ENCODE measurements around the gene NUP58.
"Not testable (repeated sequence)": the region's sequence is repeated elsewhere in the genome, so short reads cannot be mapped to it uniquely, and the experiment has no call there.

The NUP58 gene

GRCh38 chr13:25306671-25307464 lies 5.4 kb downstream of the NUP58 start:
- no peak for DNase-seq (ENCODE audit: low spot score)

- DNase-seq (ENCODE audit: low spot score): no peak
Measured at GRCh38 chr13:25310891-25311290, 9.5 kb downstream of the NUP58 start.

GRCh38 chr13:25318946-25319345 lies 17.5 kb downstream of the NUP58 start:
- not testable (repeated sequence) for DNase-seq (ENCODE audit: low spot score)

GRCh38 chr13:25319771-25320170 lies 18.3 kb downstream of the NUP58 start:
- DNase-seq (ENCODE audit: low spot score): no peak

GRCh38 chr13:25324100-25324499 lies 22.7 kb downstream of the NUP58 start:
- no peak for DNase-seq (ENCODE audit: low spot score)

GRCh38 chr13:25329706-25330105 lies 28.3 kb downstream of the NUP58 start:
- no peak for DNase-seq (ENCODE audit: low spot score)

- DNase-seq (ENCODE audit: low spot score): no peak
Measured at GRCh38 chr13:25330541-25330940, 29.1 kb downstream of the NUP58 start.

GRCh38 chr13:25335856-25336255 lies 34.4 kb downstream of the NUP58 start:
- no peak for DNase-seq (ENCODE audit: low spot score)

GRCh38 chr13:25345576-25345975 lies 44.2 kb downstream of the NUP58 start:
- no peak for DNase-seq (ENCODE audit: low spot score)

- no peak for DNase-seq (ENCODE audit: low spot score)
Measured at GRCh38 chr13:25347151-25347550, 45.7 kb downstream of the NUP58 start.

GRCh38 chr13:25351404-25351803 lies 50.0 kb downstream of the NUP58 start:
- DNase-seq (ENCODE audit: low spot score): no peak

GRCh38 chr13:25352230-25352629 lies 50.8 kb downstream of the NUP58 start:
- no peak for DNase-seq (ENCODE audit: low spot score)

- DNase-seq (ENCODE audit: low spot score): no peak
Measured at GRCh38 chr13:25352806-25353205, 51.4 kb downstream of the NUP58 start.

- no peak for DNase-seq (ENCODE audit: low spot score)
Measured at GRCh38 chr13:25353344-25353743, 51.9 kb downstream of the NUP58 start.

GRCh38 chr13:25354377-25354776 lies 53.0 kb downstream of the NUP58 start:
- DNase-seq (ENCODE audit: low spot score): no peak

GRCh38 chr13:25360443-25360842 lies 59.0 kb downstream of the NUP58 start:
- DNase-seq (ENCODE audit: low spot score): not testable (repeated sequence)

GRCh38 chr13:25365720-25366235 lies 64.4 kb downstream of the NUP58 start:
- DNase-seq (ENCODE audit: low spot score): no peak

- DNase-seq (ENCODE audit: low spot score): no peak
Measured at GRCh38 chr13:25371158-25371874, 69.9 kb downstream of the NUP58 start.

- DNase-seq (ENCODE audit: low spot score): no peak
Measured at GRCh38 chr13:25371875-25372283, 70.5 kb downstream of the NUP58 start, which contains the start of gene ATP8A2. Gene ATP8A2, plus strand, starts transcription at chr13:25371974. Its CDS starts 239 bp downstream, at chr13:25372213.

- DNase-seq (ENCODE audit: low spot score): no peak
Measured at GRCh38 chr13:25372284-25373081, 71.1 kb downstream of the NUP58 start.

GRCh38 chr13:25375727-25376358 lies 74.4 kb downstream of the NUP58 start:
- peak; percentile 75 for DNase-seq (ENCODE audit: low spot score)
